WTC11 (cell line): ENCODE results near the gene TMEM253. TPM values are rescaled to one million over a fixed set of nuclear protein-coding genes. Genes with fewer than 3 reads are reported as not detected.

ENCODE experiments used
- ATAC-seq: fragments of 200-7000 bp; cut with Tn5 transposase; 2 replicates; pipeline ENCODE4 v1.10.0; 2021; ENCODE audit warnings: mild to moderate bottlenecking, moderate library complexity
- CTCF ChIA-PET: fragments of 300-600 bp; sonication (Branson Sonifier 250); formaldehyde crosslinking; loops from one replicate; lab custom pipeline; 2021; ENCODE audit warnings: antibody characterized with exemption; lab: Charles Lee
- POLR2A ChIA-PET: fragments of 350-600 bp; sonication (Branson Sonifier 250); formaldehyde crosslinking; loops from one replicate; lab custom pipeline; 2021; ENCODE audit warnings: antibody characterized with exemption; lab: Charles Lee
- DNase-seq: peaks from one replicate; pipeline ENCODE4 v3.0.0; 2021; ENCODE audit warnings: low spot score
- H3K27ac Mint-ChIP-seq: 2 replicates; pipeline ENCODE4 v1.8.0; 2021; ENCODE audit warnings: mixed read lengths
- H3K27me3 Mint-ChIP-seq: 2 replicates; pipeline ENCODE4 v1.8.0; 2021; ENCODE audit warnings: low read depth, mild to moderate bottlenecking, moderate library complexity, mixed read lengths
- H3K36me3 Mint-ChIP-seq: 2 replicates; pipeline ENCODE4 v1.8.0; 2021; ENCODE audit warnings: mixed read lengths
- H3K4me1 Mint-ChIP-seq: 2 replicates; pipeline ENCODE4 v1.8.0; 2022; ENCODE audit warnings: mixed read lengths
- H3K4me3 Mint-ChIP-seq: 2 replicates; pipeline ENCODE4 v1.8.0; 2021; ENCODE audit warnings: mild to moderate bottlenecking, moderate library complexity, mixed read lengths
- H3K9me3 Mint-ChIP-seq: 2 replicates; pipeline ENCODE4 v1.8.0; 2021; ENCODE audit warnings: mixed read lengths
- AFF4 ChIP-seq: sonication (generic); formaldehyde crosslinking; IDR thresholded peaks from 2 replicates; pipeline ENCODE4 v1.8.1; 2023; ENCODE audit warnings: mild to moderate bottlenecking, missing genetic modification reagents, borderline replicate concordance
- ATF6 ChIP-seq: sonication (generic); formaldehyde crosslinking; IDR thresholded peaks from 2 replicates; pipeline ENCODE4 v1.8.1; 2023; ENCODE audit warnings: mild to moderate bottlenecking, missing genetic modification reagents
- CBFB ChIP-seq: sonication (generic); formaldehyde crosslinking; IDR thresholded peaks from 2 replicates; pipeline ENCODE4 v1.8.1; 2022; ENCODE audit warnings: mild to moderate bottlenecking, low read depth, missing genetic modification reagents
- ESRRA ChIP-seq: sonication (generic); formaldehyde crosslinking; IDR thresholded peaks from 2 replicates; pipeline ENCODE4 v1.8.1; 2022; ENCODE audit warnings: mild to moderate bottlenecking, missing genetic modification reagents, borderline replicate concordance
- FOXJ3 ChIP-seq: sonication (generic); formaldehyde crosslinking; IDR thresholded peaks from 2 replicates; pipeline ENCODE4 v1.9.0; 2021; ENCODE audit warnings: missing genetic modification reagents, mild to moderate bottlenecking, borderline replicate concordance
- FOXK1 ChIP-seq: sonication (generic); formaldehyde crosslinking; IDR thresholded peaks from 2 replicates; pipeline ENCODE4 v1.8.0; 2022; ENCODE audit warnings: mild to moderate bottlenecking, moderate library complexity, missing genetic modification reagents
- IRF1 ChIP-seq: sonication (generic); formaldehyde crosslinking; IDR thresholded peaks from 2 replicates; pipeline ENCODE4 v1.8.0; 2023; ENCODE audit warnings: missing genetic modification reagents
- NFATC4 ChIP-seq: fragments of 250-450 bp; sonication (Bioruptor Pico); IDR thresholded peaks from 2 replicates; pipeline ENCODE4 v1.9.0; 2021; ENCODE audit warnings: mild to moderate bottlenecking
- STAT6 ChIP-seq: sonication (generic); formaldehyde crosslinking; conservative IDR thresholded peaks from 2 replicates; pipeline ENCODE4 v1.8.1; 2023; ENCODE audit warnings: mild to moderate bottlenecking, low read depth, missing genetic modification reagents, moderate library complexity
- ZNF121 ChIP-seq: sonication (generic); formaldehyde crosslinking; IDR thresholded peaks from 2 replicates; pipeline ENCODE4 v1.8.0; 2023; ENCODE audit warnings: missing genetic modification reagents
- ZNF263 ChIP-seq: sonication (generic); formaldehyde crosslinking; IDR thresholded peaks from 2 replicates; pipeline ENCODE4 v1.8.1; 2022; ENCODE audit warnings: low read depth, mild to moderate bottlenecking, moderate library complexity, missing genetic modification reagents
- total RNA-seq: library from RNA; stranded (reverse); gene quantifications from 3 replicates; pipeline ENCODE4 v1.2.3, GENCODE V29; 2021
- TF ChIP-seq, protein P1 (sequence below): fragments of 250-450 bp; sonication (Bioruptor Pico); conservative IDR thresholded peaks from 2 replicates; pipeline ENCODE4 v1.9.0; 2021; ENCODE audit warnings: mild to moderate bottlenecking
- TF ChIP-seq, protein P2 (sequence below): sonication (generic); formaldehyde crosslinking; IDR thresholded peaks from 2 replicates; pipeline ENCODE4 v1.8.0; 2022; ENCODE audit warnings: mild to moderate bottlenecking, missing genetic modification reagents
- TF ChIP-seq, protein P3 (sequence below): sonication (generic); formaldehyde crosslinking; IDR thresholded peaks from 2 replicates; pipeline ENCODE4 v1.8.0; 2022; ENCODE audit warnings: mild to moderate bottlenecking, missing genetic modification reagents
- TF ChIP-seq, protein P4 (sequence below): sonication (generic); formaldehyde crosslinking; IDR thresholded peaks from 2 replicates; pipeline ENCODE4 v1.8.1; 2023; ENCODE audit warnings: mild to moderate bottlenecking, missing genetic modification reagents, moderate library complexity

The TMEM253 gene
- total RNA-seq, 1 experiment from 2014 or later, result 1.7 TPM

- ChIA-PET CTCF (interaction anchor here (0.5 to 5.9 kb wide), 41 partner anchors 10 to 406 kb away, joined by 3 to 142 read pairs (median 4); partner anchors contain the start of genes NDRG2, SLC39A2, TMEM253 and ZNF219), POLR2A (interaction anchor here (0.9 to 1.4 kb wide), 8 partner anchors 19 to 36 kb away, joined by 3 to 8 read pairs (median 4); no protein-coding TSS in a partner anchor)
- Mint-ChIP-seq H3K27ac (peak overlapping the region; percentile 72; the same call in 1 of the 2 replicates), H3K4me1 (peaks cover 33% of the 10 kb centered on the region), H3K9me3 (no peaks in the 10 kb centered on the region), H3K27me3 (peaks cover 6% of the 10 kb centered on the region; the same call in 1 of the 2 replicates), H3K4me3 (peak overlapping the region; percentile 89), H3K36me3 (peaks cover 10% of the 10 kb centered on the region)
- TF ChIP-seq ESRRA (CRISPR knock-in tag), result no peak
- no peak for TF ChIP-seq STAT6
- TF ChIP-seq, protein P1, sequence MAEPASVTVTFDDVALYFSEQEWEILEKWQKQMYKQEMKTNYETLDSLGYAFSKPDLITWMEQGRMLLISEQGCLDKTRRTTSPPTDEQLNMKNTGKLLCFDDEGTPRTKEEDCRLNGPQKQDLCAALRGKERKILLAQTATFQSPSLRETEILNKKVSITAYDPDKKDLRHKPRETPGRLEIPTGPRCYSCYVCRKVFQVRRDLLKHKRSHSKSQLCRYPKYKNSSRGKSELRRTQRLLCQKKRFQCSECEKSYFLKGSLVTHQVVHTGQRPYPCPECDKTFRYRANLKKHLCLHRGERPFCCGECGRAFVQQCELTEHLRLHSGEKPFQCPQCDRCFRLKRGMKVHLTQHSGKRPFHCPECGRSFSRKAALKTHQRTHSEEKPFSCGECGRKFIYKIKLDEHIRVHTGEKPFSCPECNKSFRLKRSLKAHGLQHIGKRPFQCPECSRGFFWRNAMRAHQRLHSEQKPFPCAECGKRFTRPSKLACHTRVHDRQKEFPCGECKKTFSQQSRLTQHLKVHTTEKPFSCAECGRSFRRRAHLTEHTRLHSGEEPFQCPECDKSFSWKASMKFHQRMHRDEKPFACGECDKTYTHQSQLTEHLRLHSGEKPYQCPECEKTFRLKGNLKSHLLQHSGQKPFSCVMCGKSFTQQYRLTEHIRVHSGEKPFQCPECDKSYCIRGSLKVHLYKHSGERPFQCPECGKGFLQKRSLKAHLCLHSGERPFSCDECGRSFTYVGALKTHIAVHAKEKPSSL (CRISPR knock-in tag), result no peak
- 0 out of 2 replicates have a peak, but pooled peaks have one; percentile 7 for TF ChIP-seq FOXK1 (CRISPR knock-in tag)
- TF ChIP-seq, protein P2, sequence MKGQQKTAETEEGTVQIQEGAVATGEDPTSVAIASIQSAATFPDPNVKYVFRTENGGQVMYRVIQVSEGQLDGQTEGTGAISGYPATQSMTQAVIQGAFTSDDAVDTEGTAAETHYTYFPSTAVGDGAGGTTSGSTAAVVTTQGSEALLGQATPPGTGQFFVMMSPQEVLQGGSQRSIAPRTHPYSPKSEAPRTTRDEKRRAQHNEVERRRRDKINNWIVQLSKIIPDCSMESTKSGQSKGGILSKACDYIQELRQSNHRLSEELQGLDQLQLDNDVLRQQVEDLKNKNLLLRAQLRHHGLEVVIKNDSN (CRISPR knock-in tag), result no peak
- TF ChIP-seq ZNF121 (CRISPR knock-in tag), result no peak
- TF ChIP-seq CBFB (CRISPR knock-in tag), result no peak
- TF ChIP-seq, protein P3, sequence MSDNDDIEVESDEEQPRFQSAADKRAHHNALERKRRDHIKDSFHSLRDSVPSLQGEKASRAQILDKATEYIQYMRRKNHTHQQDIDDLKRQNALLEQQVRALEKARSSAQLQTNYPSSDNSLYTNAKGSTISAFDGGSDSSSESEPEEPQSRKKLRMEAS (CRISPR knock-in tag), result peak; percentile 24; the same call in 1 of the 2 replicates
- TF ChIP-seq ZNF263 (CRISPR knock-in tag), result no peak
- TF ChIP-seq, protein P4, sequence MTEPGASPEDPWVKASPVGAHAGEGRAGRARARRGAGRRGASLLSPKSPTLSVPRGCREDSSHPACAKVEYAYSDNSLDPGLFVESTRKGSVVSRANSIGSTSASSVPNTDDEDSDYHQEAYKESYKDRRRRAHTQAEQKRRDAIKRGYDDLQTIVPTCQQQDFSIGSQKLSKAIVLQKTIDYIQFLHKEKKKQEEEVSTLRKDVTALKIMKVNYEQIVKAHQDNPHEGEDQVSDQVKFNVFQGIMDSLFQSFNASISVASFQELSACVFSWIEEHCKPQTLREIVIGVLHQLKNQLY (CRISPR knock-in tag), result no peak
- TF ChIP-seq AFF4 (CRISPR knock-in tag), result no peak
- no peak for TF ChIP-seq NFATC4
- no peak for TF ChIP-seq IRF1 (CRISPR knock-in tag)
- TF ChIP-seq ATF6 (CRISPR knock-in tag), result no peak
- TF ChIP-seq FOXJ3, result no peak
- 0 out of 2 replicates have a peak, but pooled peaks have one; percentile 0 for ATAC-seq
- DNase-seq, result peak; percentile 62
Observed at GRCh38 chr14:21068521-21069387, 32.1 kb upstream of the TMEM253 start.
